GM10248 (cell line): ENCODE measurements around the gene MRPS10.
"Not testable (repeated sequence)": the region's sequence is repeated elsewhere in the genome, so short reads cannot be mapped to it uniquely, and the experiment has no call there.

Source experiments
- CTCF ChIA-PET: fragments of 300-600 bp; sonication (Branson Sonifier 250); formaldehyde crosslinking; extraction: SDS; loops from one replicate; lab custom pipeline; 2021; ENCODE audit warnings: antibody characterized with exemption; lab: Yijun Ruan, JAX
- POLR2A ChIA-PET: fragments of 350-650 bp; sonication (Branson Sonifier 250); formaldehyde crosslinking; extraction: SDS; loops from one replicate; lab custom pipeline; 2020; ENCODE audit warnings: antibody characterized with exemption; lab: Yijun Ruan, JAX
- DNase-seq: peaks from one replicate; pipeline ENCODE4 v3.0.0; 2012; ENCODE audit errors: extremely low spot score
- CTCF ChIP-seq: IDR thresholded peaks from 2 replicates; pipeline ENCODE4 v1.5.1; 2012; ENCODE audit warnings: mild to moderate bottlenecking, low read depth; ENCODE audit errors: extremely low read depth, missing control alignments, control extremely low read depth

The MRPS10 gene

GRCh38 chr6:42204768-42205282 lies 12.8 kb downstream of the MRPS10 start:
- POLR2A ChIA-PET: no interaction called here
- CTCF ChIA-PET: interaction anchor here (1.7 kb wide), 1 partner anchor 10 kb away, joined by 5 read pairs; no protein-coding TSS in a partner anchor
- TF ChIP-seq CTCF: no peak
- no peak for DNase-seq

GRCh38 chr6:42203183-42203582 lies 14.5 kb downstream of the MRPS10 start:
- DNase-seq: no peak
- ChIA-PET CTCF (interaction anchor here (1.2 to 2.1 kb wide), 2 partner anchors 9 to 11 kb away, joined by 3 to 13 read pairs; no protein-coding TSS in a partner anchor), POLR2A (no interaction called here)

GRCh38 chr6:42202131-42202915 lies 15.3 kb downstream of the MRPS10 start:
- POLR2A ChIA-PET, DNase-seq: not testable (repeated sequence)
- CTCF ChIA-PET: interaction anchor here (1.0 to 2.1 kb wide), 3 partner anchors 10 to 12 kb away, joined by 3 to 13 read pairs (median 3); no protein-coding TSS in a partner anchor

More at GRCh38 chr6:42203183-42203582, 14.5 kb downstream of the MRPS10 start:
- no peak for TF ChIP-seq CTCF

GRCh38 chr6:42201382-42201781 lies 16.3 kb downstream of the MRPS10 start:
- DNase-seq: no peak
- POLR2A ChIA-PET: no interaction called here
- CTCF ChIA-PET: interaction anchor here (1.0 kb wide), 1 partner anchor 9 kb away, joined by 3 read pairs; no protein-coding TSS in a partner anchor
- no peak for TF ChIP-seq CTCF

GRCh38 chr6:42200035-42200434 lies 17.6 kb downstream of the MRPS10 start:
- DNase-seq: no peak
- TF ChIP-seq CTCF: no peak
- POLR2A ChIA-PET: no interaction called here
- CTCF ChIA-PET: interaction anchor here (1.0 to 1.5 kb wide), 4 partner anchors 12 to 348 kb away, joined by 3 to 6 read pairs (median 3); no protein-coding TSS in a partner anchor

- ChIA-PET CTCF (interaction anchor here (1.4 to 1.5 kb wide), 2 partner anchors 15 to 348 kb away, joined by 3 to 6 read pairs; no protein-coding TSS in a partner anchor), POLR2A (no interaction called here)
- no peak for TF ChIP-seq CTCF
- DNase-seq: no peak
These were observed 18.3 kb downstream of the MRPS10 start for GRCh38 chr6:42199106-42199981.
